ENCODE data around the gene HMG20B.

Gene HMG20B

GRCh38 chr19:3537101-3537437 is 35.7 kb upstream of the HMG20B start:
- no peak for DNase-seq (ENCODE audit: low read depth)

- no peak for DNase-seq (ENCODE audit: low read depth)
Observed at GRCh38 chr19:3537438-3538240, 35.1 kb upstream of the HMG20B start.

- DNase-seq (ENCODE audit: low read depth) = no peak
Observed at GRCh38 chr19:3538258-3538929, 34.4 kb upstream of the HMG20B start.

GRCh38 chr19:3538965-3539755 is 33.6 kb upstream of the HMG20B start, which contains the start of gene TEKTIP1:
TSS of gene TEKTIP1 (plus strand) at chr19:3539174. CDS start at chr19:3539178, 4 bp downstream.
- no peak for DNase-seq (ENCODE audit: low read depth)

- no peak for DNase-seq (ENCODE audit: low read depth)
Observed at GRCh38 chr19:3539756-3540118, 33.0 kb upstream of the HMG20B start.

GRCh38 chr19:3543150-3544057 is 29.3 kb upstream of the HMG20B start:
- DNase-seq (ENCODE audit: low read depth) = no peak

- no peak for DNase-seq (ENCODE audit: low read depth)
Observed at GRCh38 chr19:3544058-3544376, 28.7 kb upstream of the HMG20B start.

- DNase-seq (ENCODE audit: low read depth) = peak; percentile 78
Observed at GRCh38 chr19:3544742-3545668, 27.7 kb upstream of the HMG20B start.

GRCh38 chr19:3545669-3546034 is 27.1 kb upstream of the HMG20B start:
- no peak for DNase-seq (ENCODE audit: low read depth)

- no peak for DNase-seq (ENCODE audit: low read depth)
Observed at GRCh38 chr19:3546119-3546518, 26.6 kb upstream of the HMG20B start.

GRCh38 chr19:3547301-3547731 is 25.4 kb upstream of the HMG20B start:
- DNase-seq (ENCODE audit: low read depth) = peak; percentile 30

- no peak for DNase-seq (ENCODE audit: low read depth)
Observed at GRCh38 chr19:3547767-3548282, 24.9 kb upstream of the HMG20B start.

GRCh38 chr19:3548606-3549005 is 24.1 kb upstream of the HMG20B start:
- DNase-seq (ENCODE audit: low read depth) = no peak

GRCh38 chr19:3549816-3550215 is 22.9 kb upstream of the HMG20B start:
- DNase-seq (ENCODE audit: low read depth) = no peak

- no peak for DNase-seq (ENCODE audit: low read depth)
Observed at GRCh38 chr19:3550947-3551791, 21.6 kb upstream of the HMG20B start.

- no peak for DNase-seq (ENCODE audit: low read depth)
Observed at GRCh38 chr19:3551792-3552095, 21.0 kb upstream of the HMG20B start.

GRCh38 chr19:3554254-3555083 is 18.3 kb upstream of the HMG20B start:
- no peak for DNase-seq (ENCODE audit: low read depth)

GRCh38 chr19:3555653-3556422 is 16.9 kb upstream of the HMG20B start:
- DNase-seq (ENCODE audit: low read depth) = no peak
